ENCODE results near the gene CCBE1. TPM values are rescaled to one million over a fixed set of nuclear protein-coding genes. Genes with fewer than 3 reads are reported as not detected.

CCBE1 gene
- total RNA-seq, 1 donor from 2014 or later: 6.4 TPM

DNA sequence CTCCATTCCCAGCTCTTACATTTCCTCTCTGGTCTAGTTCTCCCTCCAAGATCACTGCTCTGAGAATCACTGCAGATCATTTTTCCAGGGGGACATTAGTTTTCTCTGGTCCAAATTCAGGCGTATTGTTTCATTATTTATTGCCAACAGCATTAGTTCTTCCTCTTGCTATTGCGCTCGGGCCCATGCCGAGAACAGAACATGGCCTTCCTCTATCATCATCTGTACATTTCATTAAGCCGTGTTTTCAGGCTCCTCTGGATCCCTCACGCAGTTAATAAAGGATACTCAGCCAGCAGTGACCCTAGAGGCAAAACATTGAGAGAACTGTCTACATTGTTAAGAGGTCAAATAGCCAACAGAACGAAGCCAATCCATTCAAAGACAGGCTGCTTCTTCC lies 63.9 kb downstream of the CCBE1 start:
- Mint-ChIP-seq H3K27ac (no peak overlapping the region), H3K9me3 (no peaks in the 10 kb centered on the region), H3K36me3 (no peaks in the 10 kb centered on the region), H3K4me3 (no peak overlapping the region), H3K4me1 (peaks cover 16% of the 10 kb centered on the region), H3K27me3 (ENCODE audit: insufficient read depth, low read depth) (peaks cover 3% of the 10 kb centered on the region)
- Histone ChIP-seq H3K9me3 (ENCODE audit: low read depth) (no peaks in the 10 kb centered on the region), H3K27me3 (no peaks in the 10 kb centered on the region), H3K4me2 (peak overlapping the region; percentile 64), H3K4me3 (no peak overlapping the region), H3K9ac (no peak overlapping the region), H3K27ac (peak overlapping the region; percentile 88), H2AFZ (replicated peaks) (no peak overlapping the region), H3K4me1 (peaks cover 51% of the 10 kb centered on the region), H3K36me3 (no peaks in the 10 kb centered on the region), H3F3A (ENCODE audit: low read depth) (peaks cover 24% of the 10 kb centered on the region), H4K20me1 (ENCODE audit: low read depth) (no peaks in the 10 kb centered on the region), H3K79me2 (ENCODE audit: low read depth) (no peaks in the 10 kb centered on the region)
- TF ChIP-seq EZH2 (IDR thresholded peaks at IDR 0.05) (no peak), EZH2phosphoT487 (IDR thresholded peaks at IDR 0.05) (no peak)
- TF ChIP-seq, protein P1, sequence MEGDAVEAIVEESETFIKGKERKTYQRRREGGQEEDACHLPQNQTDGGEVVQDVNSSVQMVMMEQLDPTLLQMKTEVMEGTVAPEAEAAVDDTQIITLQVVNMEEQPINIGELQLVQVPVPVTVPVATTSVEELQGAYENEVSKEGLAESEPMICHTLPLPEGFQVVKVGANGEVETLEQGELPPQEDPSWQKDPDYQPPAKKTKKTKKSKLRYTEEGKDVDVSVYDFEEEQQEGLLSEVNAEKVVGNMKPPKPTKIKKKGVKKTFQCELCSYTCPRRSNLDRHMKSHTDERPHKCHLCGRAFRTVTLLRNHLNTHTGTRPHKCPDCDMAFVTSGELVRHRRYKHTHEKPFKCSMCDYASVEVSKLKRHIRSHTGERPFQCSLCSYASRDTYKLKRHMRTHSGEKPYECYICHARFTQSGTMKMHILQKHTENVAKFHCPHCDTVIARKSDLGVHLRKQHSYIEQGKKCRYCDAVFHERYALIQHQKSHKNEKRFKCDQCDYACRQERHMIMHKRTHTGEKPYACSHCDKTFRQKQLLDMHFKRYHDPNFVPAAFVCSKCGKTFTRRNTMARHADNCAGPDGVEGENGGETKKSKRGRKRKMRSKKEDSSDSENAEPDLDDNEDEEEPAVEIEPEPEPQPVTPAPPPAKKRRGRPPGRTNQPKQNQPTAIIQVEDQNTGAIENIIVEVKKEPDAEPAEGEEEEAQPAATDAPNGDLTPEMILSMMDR (IDR thresholded peaks at IDR 0.05): no peak
- no peak for DNase-seq (ENCODE audit: low spot score)

GRCh38 chr18:59631583-59632181 lies 65.5 kb downstream of the CCBE1 start:
- H3K9ac ChIP-seq: no peak overlapping the region
- DNase-seq (ENCODE audit: low spot score): peak; percentile 69
- TF ChIP-seq, protein P1 (IDR thresholded peaks at IDR 0.05): peak; percentile 94
- no peak for TF ChIP-seq EZH2 (IDR thresholded peaks at IDR 0.05)
- TF ChIP-seq EZH2phosphoT487 (IDR thresholded peaks at IDR 0.05): no peak

DNA sequence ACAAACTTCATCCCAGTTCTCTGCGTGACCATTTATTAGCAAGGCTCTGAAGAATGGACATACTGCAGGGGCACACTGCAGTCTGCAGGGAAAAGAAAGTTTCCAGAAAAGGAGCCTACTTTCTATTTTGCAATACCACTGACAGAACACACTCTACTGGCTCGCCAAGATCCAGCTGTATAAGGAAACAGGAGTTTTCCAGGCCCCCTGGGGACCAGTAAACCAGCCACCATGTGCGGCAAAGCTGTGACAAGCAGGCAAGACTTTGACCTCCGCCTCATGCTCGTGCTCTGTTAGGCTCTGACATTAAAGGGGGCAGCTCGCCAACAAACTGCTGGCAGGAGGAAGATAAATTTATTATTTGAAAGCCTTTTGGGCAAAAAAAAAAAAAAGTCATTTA lies 67.3 kb downstream of the CCBE1 start:
- TF ChIP-seq EZH2phosphoT487 (IDR thresholded peaks at IDR 0.05) (no peak), EZH2 (IDR thresholded peaks at IDR 0.05) (no peak)
- TF ChIP-seq, protein P1 (IDR thresholded peaks at IDR 0.05): no peak
- Histone ChIP-seq H3K9me3 (ENCODE audit: low read depth) (no peaks in the 10 kb centered on the region), H3K4me2 (no peak overlapping the region), H3K4me1 (peaks cover 25% of the 10 kb centered on the region), H3K79me2 (ENCODE audit: low read depth) (no peaks in the 10 kb centered on the region), H3K9ac (no peak overlapping the region), H2AFZ (replicated peaks) (no peak overlapping the region), H3F3A (ENCODE audit: low read depth) (peaks cover 22% of the 10 kb centered on the region), H3K4me3 (no peak overlapping the region), H3K27ac (no peak overlapping the region), H4K20me1 (ENCODE audit: low read depth) (no peaks in the 10 kb centered on the region), H3K27me3 (no peaks in the 10 kb centered on the region), H3K36me3 (no peaks in the 10 kb centered on the region)
- H3K9me3 Mint-ChIP-seq: no peaks in the 10 kb centered on the region
- peaks cover 16% of the 10 kb centered on the region for H3K4me1 Mint-ChIP-seq
- DNase-seq (ENCODE audit: low spot score): no peak
- H3K27ac Mint-ChIP-seq: no peak overlapping the region
- peaks cover 3% of the 10 kb centered on the region for H3K27me3 Mint-ChIP-seq (ENCODE audit: insufficient read depth, low read depth)
- no peaks in the 10 kb centered on the region for H3K36me3 Mint-ChIP-seq
- H3K4me3 Mint-ChIP-seq: no peak overlapping the region

More at GRCh38 chr18:59631583-59632181, 65.5 kb downstream of the CCBE1 start:
- Histone ChIP-seq H3K27me3 (no peaks in the 10 kb centered on the region), H4K20me1 (ENCODE audit: low read depth) (no peaks in the 10 kb centered on the region), H3K79me2 (ENCODE audit: low read depth) (no peaks in the 10 kb centered on the region), H3K36me3 (no peaks in the 10 kb centered on the region), H3K27ac (no peak overlapping the region), H3K4me1 (peaks cover 36% of the 10 kb centered on the region), H3K9me3 (ENCODE audit: low read depth) (no peaks in the 10 kb centered on the region), H3F3A (ENCODE audit: low read depth) (peaks cover 24% of the 10 kb centered on the region), H3K4me2 (peak overlapping the region; percentile 13), H3K4me3 (no peak overlapping the region), H2AFZ (replicated peaks) (no peak overlapping the region)
- H3K27me3 Mint-ChIP-seq (ENCODE audit: insufficient read depth, low read depth): peaks cover 3% of the 10 kb centered on the region
- H3K36me3 Mint-ChIP-seq: no peaks in the 10 kb centered on the region
- H3K4me3 Mint-ChIP-seq: no peak overlapping the region
- no peaks in the 10 kb centered on the region for H3K9me3 Mint-ChIP-seq
- no peak overlapping the region for H3K27ac Mint-ChIP-seq
- H3K4me1 Mint-ChIP-seq: peaks cover 16% of the 10 kb centered on the region

Measured in neural progenitor cell (in vitro differentiated cells).